ENCODE measurements around the gene ROBO1.

The ROBO1 gene

DNA sequence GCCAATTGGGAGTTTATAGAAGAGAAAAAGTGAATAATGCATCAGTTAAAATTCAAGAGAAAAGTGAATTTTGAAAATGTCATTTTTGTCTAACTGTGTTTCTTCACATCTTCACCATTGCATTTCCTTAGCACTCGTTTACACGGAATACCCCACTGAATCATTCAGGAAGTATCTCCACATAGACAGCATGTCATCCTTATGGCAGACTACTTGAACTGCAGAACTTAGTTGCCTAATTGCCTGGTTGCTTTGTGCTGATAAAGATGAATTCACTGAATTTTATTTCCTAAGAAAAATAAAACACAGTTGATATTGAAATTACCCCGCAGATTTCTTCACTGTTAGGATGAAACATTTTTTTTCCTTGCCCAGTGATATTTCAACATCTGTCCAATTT, 627.1 kb downstream of the ROBO1 start:
- TF ChIP-seq, protein P1, sequence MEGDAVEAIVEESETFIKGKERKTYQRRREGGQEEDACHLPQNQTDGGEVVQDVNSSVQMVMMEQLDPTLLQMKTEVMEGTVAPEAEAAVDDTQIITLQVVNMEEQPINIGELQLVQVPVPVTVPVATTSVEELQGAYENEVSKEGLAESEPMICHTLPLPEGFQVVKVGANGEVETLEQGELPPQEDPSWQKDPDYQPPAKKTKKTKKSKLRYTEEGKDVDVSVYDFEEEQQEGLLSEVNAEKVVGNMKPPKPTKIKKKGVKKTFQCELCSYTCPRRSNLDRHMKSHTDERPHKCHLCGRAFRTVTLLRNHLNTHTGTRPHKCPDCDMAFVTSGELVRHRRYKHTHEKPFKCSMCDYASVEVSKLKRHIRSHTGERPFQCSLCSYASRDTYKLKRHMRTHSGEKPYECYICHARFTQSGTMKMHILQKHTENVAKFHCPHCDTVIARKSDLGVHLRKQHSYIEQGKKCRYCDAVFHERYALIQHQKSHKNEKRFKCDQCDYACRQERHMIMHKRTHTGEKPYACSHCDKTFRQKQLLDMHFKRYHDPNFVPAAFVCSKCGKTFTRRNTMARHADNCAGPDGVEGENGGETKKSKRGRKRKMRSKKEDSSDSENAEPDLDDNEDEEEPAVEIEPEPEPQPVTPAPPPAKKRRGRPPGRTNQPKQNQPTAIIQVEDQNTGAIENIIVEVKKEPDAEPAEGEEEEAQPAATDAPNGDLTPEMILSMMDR (IDR thresholded peaks at IDR 0.05; ENCODE audit: low read depth, low read length, missing control alignments), result no peak
- H3K4me3 ChIP-seq (ENCODE audit: low read depth, low read length), result no peak overlapping the region
- no peak for DNase-seq (ENCODE audit: low read depth)
- in situ Hi-C loops (cut with HindIII; ENCODE audit: low sequenced_read_pairs), result no loop called here

GRCh38 chr3:79139395-79140068, 628.3 kb downstream of the ROBO1 start:
- TF ChIP-seq, protein P1 (IDR thresholded peaks at IDR 0.05; ENCODE audit: low read depth, low read length, missing control alignments), result no peak
- no peak overlapping the region for H3K4me3 ChIP-seq (ENCODE audit: low read depth, low read length)
- in situ Hi-C loops (cut with HindIII; ENCODE audit: low sequenced_read_pairs), result no loop called here
- DNase-seq (ENCODE audit: low read depth), result peak; percentile 13

DNA sequence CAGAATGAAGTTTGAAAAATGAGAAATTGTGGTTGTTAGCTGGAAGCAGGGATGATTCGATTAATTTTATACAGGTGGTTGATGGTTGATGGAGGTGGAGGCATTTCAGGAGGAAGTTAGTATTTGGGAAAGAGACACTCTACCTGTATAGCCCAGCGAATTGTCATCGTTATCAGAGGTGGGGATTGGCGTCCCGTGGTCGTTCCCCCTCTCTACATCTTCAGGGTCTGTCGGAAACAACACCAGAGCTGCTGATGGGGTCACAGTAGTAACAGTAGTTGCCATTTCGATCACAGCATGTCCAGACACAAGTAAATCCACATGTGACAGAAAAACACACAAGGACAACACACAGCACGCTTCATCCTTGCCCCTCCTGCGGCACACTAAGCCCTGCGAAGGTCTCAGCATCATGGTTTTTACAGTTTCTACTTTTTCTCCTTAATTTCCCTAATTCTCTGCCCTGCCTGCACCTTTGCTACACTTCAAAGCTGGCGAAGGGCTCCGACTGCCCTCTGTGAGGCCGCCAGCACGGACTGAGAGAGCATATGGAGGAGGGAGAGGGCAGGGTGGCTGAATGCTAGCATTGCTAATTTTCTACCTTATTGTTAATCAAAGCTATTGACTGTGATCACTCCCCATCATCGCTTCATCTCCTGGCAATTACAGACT, 642.3 kb downstream of the ROBO1 start:
- TF ChIP-seq, protein P1 (IDR thresholded peaks at IDR 0.05; ENCODE audit: low read depth, low read length, missing control alignments), result no peak
- in situ Hi-C loops (cut with HindIII; ENCODE audit: low sequenced_read_pairs), result no loop called here
- DNase-seq (ENCODE audit: low read depth), result no peak
- H3K4me3 ChIP-seq (ENCODE audit: low read depth, low read length), result no peak overlapping the region

DNA sequence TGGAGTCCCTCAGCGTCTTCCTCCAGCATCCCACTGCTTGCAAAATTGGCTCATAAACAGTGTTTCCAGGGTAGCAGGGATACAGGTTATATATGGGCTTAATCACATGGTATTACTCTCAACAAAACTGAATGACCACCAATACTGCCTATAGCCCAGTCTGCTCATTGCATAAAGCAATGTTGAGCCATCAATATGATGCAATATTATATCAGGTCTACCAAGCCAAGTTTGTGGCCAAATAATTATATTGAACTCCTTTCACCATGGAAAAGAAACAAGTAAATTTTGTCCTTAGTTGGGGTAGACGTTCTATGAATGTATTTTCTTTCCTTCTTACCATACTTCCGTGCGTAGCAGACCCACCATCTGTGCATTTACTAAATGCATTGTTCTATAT, 652.3 kb downstream of the ROBO1 start:
- no peak for DNase-seq (ENCODE audit: low read depth)
- TF ChIP-seq, protein P1 (IDR thresholded peaks at IDR 0.05; ENCODE audit: low read depth, low read length, missing control alignments), result no peak
- H3K4me3 ChIP-seq (ENCODE audit: low read depth, low read length), result no peak overlapping the region
- in situ Hi-C loops (cut with HindIII; ENCODE audit: low sequenced_read_pairs), result no loop called here

GRCh38 chr3:79113876-79114275, 653.9 kb downstream of the ROBO1 start:
- DNase-seq (ENCODE audit: low read depth), result no peak
- no peak overlapping the region for H3K4me3 ChIP-seq (ENCODE audit: low read depth, low read length)
- in situ Hi-C loops (cut with HindIII; ENCODE audit: low sequenced_read_pairs), result no loop called here
- TF ChIP-seq, protein P1 (IDR thresholded peaks at IDR 0.05; ENCODE audit: low read depth, low read length, missing control alignments), result no peak

- peak; percentile 59 for DNase-seq (ENCODE audit: low read depth)
- TF ChIP-seq, protein P1 (IDR thresholded peaks at IDR 0.05; ENCODE audit: low read depth, low read length, missing control alignments), result no peak
- in situ Hi-C loops (cut with HindIII; ENCODE audit: low sequenced_read_pairs), result no loop called here
- no peak overlapping the region for H3K4me3 ChIP-seq (ENCODE audit: low read depth, low read length)
These were observed 656.3 kb downstream of the ROBO1 start for GRCh38 chr3:79111375-79112052.
